Ureter (tissue), 1 donor: Measurements from ENCODE around the gene SLC39A2. TPM values are rescaled to one million over a fixed set of nuclear protein-coding genes. Genes with fewer than 3 reads are reported as not detected.
A peak's percentile ranks its signal among the peaks of the same experiment; 100 is the strongest.
"Not testable (repeated sequence)": the region's sequence is repeated elsewhere in the genome, so short reads cannot be mapped to it uniquely, and the experiment has no call there.

Experiments used
- DNase-seq: peaks from one replicate; pipeline ENCODE4 v3.0.0-alpha.2; 2020; ENCODE audit warnings: low spot score
- total RNA-seq: library from RNA; stranded (reverse); gene quantifications from one replicate; pipeline ENCODE4 v1.2.4, GENCODE V29; 2023
- donor health status: DM: yes; HTN: yes; CAD: no.

The SLC39A2 gene
- total RNA-seq, 1 donor from 2014 or later = 0.83 TPM

DNA sequence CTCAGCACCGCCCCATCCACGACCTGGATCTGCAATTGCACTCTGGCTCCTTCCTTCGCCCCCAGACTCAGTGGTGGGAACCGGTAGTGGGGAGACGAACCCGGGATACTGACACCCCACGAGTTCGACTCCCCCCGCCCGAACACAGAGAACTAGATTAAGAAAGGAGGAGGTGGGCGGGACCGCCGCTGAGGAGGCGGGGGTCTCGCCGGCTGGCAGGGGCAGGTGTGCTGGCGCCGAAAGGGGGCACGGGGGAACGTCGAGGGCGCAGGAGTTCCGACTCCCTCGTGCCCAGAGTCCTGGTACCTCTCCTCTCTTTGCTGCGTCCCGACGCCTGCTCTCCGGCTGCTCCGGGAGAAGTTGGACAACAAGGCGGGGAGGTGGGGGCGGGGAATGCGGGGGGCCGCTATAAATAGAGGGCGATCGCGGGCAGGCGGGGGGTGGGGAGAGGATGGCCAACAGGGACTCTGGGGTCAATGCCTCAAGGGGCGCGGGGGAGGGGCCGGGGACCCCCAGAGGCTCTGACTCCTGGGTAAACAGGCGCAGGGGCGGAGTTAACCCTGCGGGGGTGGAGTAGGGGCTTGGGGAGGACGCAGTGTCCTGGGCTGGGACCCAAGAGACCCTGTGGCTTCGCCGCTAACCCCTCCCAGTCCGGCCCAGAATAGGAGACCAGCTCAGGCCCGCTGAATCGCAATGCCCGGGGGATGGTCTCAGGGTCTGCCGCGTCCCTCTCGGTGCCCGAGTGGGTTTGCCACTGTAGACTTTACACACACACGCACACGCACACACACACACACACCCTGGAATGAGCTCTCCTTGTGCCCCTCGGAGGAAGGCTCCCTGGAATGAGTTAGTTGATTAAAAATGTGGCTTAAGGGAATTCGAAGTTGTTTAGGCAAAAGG, 26.5 kb downstream of the SLC39A2 start:
- peak; percentile 62 for DNase-seq

DNA sequence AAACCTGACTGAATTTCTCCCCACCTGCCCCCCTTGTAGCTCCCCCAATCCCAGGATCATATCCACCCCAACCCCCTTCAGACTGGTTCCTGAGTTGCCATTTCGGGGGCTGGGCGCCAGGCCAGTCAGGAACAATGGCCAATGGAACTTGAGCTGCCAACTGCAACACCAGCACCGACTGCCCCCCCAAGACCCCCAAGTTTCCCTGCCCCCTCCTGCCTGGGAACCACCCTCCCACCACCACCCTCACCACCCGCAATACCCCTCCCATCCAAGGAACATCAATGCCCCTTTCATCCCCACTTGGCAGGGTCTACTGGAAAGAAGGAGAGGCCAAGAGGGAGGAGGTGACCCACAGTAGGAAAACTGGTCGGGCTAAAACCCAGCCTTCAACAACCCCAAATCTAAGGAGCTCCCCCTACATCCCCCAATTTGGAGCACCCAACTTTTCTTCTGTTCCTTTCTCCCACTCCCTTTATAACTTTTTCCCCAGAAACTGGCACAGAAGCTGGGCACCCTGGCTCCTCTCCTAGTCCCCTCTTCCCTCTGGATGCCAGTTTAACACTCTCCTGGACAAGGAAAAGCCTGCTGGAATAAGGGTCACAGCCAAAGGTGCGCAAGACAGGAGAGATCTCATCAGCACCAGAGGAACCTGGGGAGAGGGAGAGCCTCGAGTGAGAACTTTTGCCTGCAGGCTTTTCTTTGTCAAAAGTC, 27.3 kb downstream of the SLC39A2 start:
- no peak for DNase-seq

DNA sequence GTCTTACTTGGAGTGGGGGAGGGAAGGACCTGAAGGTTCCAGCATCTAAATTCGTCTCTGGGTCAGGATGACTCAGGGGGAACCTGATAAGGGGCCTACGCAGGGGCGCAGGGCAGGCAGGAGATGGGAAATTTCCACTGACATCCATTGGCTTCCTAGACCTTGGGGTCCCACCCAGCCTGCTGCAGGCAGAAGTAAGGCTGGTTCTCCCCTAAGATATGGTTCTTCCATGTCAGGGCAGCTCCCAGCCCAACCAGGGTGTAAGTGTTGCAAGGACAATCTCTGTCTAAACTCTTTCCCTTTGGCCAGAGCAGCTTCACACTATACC, 27.9 kb downstream of the SLC39A2 start:
- no peak for DNase-seq

DNA sequence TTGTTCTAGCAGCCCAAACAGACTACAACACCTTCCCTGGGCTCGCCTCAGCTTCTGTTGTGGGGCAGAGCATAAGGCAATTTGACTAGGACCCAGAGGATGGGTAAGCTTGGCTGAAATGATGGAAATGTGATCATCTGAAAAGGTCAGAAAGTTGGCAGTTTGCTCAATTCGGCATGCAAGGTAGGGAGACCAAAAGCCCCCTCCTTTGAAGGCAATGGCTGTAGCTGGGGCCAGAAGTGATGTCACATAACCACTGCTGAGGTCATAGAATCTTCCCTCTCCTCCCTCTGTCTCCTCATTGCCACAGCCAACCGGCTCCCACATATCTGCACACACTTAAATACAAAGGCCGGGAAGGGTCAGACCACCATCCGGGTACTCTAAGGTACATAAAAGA, 30.8 kb downstream of the SLC39A2 start, which contains the start of gene TPPP2:
Gene TPPP2, plus strand, starts transcription at position 301 of the 400 bp plus-strand sequence. CDS start 365 bp downstream, outside the sequence.
- no peak for DNase-seq

DNA sequence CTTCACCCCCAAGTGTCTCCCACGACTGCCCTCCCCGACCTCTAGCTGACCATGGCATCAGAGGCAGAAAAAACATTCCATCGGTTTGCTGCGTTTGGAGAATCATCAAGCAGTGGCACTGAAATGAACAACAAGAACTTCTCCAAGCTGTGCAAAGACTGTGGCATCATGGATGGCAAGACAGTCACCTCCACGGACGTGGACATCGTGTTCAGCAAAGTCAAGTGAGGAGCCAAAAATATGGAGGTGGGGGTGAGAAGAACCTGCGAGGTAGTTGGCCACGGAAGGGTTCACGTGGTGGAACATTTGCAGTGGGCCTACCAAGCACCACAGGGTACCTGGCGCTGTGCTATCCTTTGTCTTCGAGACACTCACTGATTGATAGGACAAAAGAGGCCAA, 31.4 kb downstream of the SLC39A2 start:
- no peak for DNase-seq

DNA sequence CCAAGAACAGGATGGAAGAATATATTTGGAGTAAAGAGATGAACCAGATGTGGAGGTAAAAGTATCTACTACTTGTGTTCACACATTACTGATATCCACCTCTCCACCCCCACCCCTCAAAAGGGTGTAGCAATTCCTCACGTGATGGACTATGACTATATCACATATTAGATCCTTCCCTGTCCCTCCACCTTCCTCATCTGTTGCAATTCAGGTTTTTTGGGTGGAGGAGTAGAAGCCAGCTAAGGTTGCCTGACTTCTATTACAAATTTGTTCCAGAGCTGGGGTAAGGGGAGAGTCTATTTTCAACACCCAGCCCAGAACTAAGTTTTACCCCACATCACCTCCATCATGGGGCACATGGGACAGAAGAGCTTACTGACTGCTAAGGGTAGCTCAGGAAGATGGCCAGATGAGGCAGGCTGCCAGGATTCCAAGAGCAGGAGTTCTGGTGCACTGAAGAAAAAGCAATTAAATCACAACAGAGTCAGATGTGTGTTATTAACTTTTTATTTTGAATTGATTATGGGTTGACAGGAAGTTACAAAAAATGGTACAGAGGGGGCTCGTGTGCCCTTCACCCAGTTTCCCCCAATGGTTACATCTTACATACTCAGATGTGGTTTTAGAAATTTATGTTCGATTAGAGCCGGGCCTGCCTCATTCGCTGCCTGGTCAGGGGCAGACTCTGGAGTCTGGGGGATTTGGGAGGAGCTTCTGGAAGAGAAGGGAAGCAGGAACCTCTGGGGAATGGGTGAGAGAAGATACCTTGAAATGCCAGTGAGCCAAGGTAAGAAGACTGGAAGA, 33.4 kb downstream of the SLC39A2 start:
- DNase-seq = no peak

DNA sequence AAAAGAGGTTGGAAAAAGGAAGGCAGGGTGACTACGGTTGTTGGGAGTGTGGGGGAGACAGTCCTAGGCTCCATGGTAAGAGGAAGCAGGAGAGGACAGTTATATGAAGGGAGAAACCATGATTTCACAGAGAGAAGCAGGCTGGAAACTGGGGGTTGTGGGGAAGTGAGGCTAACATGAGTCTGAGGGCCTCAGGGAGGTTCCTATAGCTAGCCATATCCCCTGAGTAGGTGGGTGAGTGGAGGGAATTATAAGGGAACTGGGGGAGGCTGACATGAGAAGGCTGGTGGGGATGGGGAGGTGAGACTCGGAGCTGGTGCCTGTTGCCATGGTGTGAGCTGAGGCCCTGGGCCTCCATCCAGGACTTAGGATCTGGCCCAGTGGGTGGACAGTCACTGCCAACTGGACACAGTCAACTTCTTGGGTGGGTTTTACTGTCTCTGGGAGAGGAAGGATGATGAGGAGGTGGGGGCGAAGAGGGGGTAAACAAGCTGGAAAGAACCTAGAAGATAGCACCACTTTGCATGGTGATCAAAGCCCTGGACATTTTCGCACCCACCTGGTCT, 34.1 kb downstream of the SLC39A2 start:
- DNase-seq = no peak

DNA sequence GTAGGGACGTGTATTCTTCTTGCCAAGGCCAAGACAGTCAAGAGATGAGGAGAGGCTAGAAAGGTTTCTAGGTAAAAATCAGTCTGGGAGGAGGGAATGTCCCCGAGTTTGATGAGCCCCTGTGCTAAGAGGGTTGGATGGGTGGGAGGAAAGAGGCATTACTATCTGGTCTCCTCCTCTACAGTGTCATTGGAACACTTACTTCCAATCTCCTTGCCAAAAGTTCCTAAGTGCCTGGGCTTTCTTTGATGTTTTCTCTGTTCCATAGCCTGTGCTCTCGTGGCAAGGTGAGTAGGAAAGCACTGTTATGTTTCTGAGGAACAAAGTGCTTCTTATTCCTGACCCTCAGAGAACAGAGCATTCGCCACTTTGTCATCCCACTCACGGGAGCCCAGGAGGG, 35.6 kb downstream of the SLC39A2 start, which contains the start of gene RNASE13:
Gene RNASE13, minus strand, starts transcription at position 101 of the 400 bp plus-strand sequence. CDS start 519 bp downstream, outside the sequence.
- DNase-seq = no peak

DNA sequence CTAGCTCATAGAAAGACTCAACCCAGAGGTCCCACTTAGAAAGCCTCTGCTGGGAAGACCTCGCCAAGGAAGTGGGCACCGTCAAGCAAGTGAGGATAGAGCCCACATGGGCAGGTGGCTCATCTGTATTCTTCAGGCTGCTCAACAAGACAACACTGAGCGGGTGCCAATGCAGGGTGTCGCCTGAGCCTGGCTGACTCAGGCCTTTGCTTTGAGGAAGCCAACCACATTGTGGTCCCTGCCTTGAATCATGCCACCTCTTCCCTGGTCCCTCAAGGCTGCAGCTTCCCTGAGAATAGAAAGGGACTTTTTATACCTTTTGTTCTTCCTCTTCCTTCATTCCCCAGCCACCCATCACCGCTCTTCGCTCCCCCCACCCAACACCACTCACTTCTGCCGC, 37.7 kb downstream of the SLC39A2 start:
- no peak for DNase-seq

DNA sequence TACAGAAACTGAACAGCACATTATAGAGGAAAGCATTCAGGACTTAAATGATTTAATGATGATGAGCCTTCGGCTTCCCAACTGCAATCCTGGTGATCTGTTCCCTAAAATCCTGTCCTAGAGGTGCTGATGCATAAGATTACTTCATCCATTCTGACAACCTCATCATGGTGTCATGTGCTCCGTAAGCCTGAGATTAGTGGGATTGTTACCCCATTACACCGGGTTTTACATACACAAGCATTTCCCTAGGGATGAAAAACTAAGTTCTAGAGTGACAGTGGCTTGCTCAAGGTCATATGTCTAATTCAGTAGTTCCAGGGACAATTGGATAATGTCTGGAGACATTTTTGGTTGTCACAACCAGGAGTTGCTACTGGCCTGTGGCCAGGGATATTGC, 38.1 kb downstream of the SLC39A2 start:
- DNase-seq = no peak

DNA sequence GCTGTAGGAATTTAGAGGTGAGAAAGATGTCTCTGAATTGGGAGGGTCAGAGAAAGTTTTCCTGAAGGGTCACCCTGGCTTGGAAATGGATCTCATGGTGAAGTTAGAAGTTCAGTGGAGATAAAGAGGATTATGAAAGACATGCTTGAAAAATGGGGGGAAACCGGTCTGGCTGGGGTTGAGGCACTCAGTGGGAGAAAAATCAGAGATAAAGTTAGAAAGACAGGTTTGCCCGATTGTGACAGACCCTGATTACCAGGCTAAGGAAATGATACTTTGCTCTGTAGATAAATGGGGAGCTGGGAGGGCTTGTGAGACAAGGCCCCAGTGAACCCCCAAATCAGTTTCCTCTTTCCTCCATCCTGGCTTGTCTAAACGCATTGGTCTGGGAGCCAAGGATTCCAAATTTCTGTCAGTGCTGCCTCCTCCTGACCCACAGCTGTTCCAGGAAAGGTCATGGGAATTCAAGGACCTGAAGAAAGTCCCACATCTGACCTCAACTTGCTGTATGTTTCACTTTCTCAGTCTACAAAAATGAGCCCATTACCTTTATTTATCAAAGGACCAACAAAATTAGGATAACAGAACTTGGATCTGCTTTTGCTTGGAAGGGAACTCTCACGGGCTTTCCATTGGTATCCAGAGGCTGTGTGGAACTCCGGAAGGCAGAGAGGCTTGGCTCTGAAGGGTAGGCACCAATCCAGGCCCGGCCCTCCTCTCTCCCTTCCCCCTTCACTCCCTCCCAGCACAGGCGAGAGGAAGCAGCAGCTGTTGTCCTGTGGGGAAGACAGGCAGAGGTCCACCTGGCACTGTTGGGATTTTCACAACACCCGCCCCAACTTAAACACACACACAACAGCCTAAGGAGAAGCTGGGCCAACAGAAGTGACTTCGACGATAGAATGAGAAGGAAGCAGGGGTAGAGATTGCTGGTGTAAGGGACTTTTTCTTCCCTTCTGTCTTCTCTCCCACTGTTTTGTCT, 39.6 kb downstream of the SLC39A2 start:
- DNase-seq = peak; percentile 79

DNA sequence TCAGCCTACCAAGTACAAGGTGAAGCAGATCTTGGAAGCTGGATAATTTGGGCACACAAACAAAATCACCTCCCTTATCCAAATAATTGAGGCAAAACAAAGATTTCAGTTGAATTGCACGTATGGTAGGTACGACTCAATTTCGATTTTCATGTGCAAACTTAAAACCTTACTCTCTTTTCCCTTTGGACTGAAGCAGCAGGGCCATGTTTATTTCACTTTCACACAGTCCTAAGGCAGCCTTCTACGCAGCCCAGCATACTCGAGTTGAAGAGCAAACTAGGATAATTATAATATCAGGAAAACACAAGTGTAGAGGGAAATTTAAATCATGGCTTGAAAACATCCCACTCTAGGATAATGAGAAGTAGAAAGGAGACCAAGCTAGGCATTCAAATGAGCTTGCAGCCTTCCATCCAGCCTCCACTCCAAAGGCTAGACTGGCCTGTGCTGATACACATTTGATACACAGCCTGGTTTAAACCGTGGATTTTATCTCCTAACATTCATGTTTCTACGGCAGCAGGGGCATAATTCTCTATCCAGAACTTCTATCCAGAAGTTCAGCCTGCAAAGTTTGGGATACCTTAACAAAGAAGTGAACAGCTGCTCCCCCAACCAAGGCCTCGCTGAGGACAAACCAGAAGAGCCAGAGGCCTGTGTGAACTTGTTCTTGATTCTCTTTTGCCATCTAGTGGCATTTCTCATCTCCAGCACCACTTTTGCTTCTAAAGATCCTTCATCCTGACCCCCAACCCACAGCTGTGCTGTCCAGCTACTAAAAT, 40.7 kb downstream of the SLC39A2 start:
- DNase-seq = peak; percentile 66

DNA sequence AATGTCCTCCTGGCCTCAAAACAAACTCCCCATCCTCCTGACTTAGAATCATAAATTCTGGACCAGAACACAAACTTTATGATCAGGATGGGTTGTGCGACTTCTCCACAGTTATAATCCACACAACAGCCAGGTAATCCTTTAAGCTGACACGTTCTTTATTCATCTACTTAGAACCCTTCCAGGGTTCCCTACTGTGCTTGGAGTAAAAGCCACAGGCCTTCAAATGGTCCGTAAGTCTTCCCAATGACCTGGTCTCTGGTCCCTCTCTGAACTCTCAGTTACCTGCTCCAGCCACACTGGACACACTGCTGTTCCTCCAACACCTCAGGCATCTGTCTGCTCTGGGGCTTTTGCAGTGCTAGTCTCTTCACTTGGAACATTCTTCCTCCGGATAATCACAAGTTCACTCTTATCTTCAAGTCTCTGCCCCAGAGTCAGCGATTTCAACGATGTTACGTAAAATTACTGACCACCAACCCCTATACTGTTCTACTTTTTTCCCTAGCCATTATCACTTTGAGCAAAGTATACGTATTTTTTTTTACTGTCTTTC, 41.4 kb downstream of the SLC39A2 start:
- no peak for DNase-seq

DNA sequence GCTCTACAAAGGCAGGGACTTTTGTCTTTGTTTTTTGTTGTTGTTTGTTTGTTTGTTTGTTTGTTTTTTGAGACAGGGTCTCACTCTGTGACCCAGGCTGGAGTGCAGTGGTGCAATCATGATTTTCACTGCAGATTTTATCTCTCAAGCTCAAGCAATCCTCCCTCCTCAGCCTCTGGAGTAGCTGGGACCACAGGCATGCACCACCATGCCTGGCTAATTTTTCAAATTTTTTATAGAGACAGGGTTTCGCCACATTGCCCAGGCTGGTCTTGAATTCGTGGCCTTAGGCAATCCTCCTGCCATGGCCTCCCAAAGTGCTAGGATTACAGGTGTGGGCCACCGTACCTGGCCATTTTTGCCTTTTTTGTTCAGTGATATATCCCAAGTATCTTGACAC, 41.8 kb downstream of the SLC39A2 start:
- DNase-seq = not testable (repeated sequence)

DNA sequence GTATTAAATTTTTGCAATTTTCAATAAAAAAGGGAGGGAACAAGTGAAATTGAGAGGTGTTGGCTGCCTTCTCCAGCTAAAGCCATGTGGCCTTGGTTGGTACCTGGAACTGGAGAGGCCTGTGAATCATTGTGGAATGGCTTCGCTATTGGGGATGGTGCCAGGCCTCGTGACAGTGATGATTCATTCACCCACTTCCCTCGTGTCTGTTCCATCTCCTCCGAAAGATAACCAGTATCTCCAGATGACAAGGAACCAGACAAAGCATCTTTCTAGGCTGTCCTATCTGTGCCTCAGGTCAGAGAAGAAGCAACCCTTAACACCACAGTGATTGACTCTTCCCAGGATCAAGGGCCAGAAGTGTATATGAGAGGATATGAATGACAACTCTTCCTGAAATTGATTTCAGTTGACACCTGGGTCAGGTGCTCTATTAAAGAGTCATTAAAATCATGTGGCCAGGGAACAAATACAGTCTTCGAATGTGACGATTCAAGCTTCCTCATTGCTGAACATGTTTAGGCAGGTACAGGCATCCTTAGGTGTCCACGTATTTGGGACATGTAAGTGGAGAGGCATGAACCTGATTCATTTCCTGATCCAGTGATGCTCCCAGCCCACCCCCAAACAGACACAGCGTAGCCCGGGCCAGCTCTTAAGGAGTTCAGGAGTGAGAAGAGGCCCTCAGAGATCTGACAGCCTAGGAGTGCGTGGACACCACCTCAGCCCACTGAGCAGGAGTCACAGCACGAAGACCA, 42.8 kb downstream of the SLC39A2 start, which contains the start of gene RNASE7:
Gene RNASE7, plus strand, starts transcription at position 687 of the 758 bp plus-strand sequence. CDS start 631 bp downstream, outside the sequence.
- DNase-seq = no peak

DNA sequence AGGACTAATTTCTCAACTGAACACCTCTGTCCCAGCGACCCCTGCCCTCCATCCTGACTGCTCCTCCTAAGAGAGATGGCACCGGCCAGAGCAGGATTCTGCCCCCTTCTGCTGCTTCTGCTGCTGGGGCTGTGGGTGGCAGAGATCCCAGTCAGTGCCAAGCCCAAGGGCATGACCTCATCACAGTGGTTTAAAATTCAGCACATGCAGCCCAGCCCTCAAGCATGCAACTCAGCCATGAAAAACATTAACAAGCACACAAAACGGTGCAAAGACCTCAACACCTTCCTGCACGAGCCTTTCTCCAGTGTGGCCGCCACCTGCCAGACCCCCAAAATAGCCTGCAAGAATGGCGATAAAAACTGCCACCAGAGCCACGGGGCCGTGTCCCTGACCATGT, 43.8 kb downstream of the SLC39A2 start:
- DNase-seq = no peak

DNA sequence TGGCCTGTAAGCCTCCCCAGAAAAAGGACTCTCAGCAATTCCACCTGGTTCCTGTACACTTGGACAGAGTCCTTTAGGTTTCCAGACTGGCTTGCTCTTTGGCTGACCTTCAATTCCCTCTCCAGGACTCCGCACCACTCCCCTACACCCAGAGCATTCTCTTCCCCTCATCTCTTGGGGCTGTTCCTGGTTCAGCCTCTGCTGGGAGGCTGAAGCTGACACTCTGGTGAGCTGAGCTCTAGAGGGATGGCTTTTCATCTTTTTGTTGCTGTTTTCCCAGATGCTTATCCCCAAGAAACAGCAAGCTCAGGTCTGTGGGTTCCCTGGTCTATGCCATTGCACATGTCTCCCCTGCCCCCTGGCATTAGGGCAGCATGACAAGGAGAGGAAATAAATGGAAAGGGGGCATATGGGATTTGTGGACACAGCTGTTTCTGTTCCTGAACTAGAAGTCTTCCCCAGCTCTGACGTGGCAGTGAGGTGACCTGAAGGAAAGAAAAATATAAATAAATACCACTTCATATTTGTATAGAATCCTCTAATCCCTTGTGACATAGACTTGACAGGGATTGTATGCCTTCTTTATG, 44.4 kb downstream of the SLC39A2 start:
- no peak for DNase-seq
